ENCODE results near the gene SMIM1.
"Not testable (repeated sequence)": the region's sequence is repeated elsewhere in the genome, so short reads cannot be mapped to it uniquely, and the experiment has no call there.

DNA sequence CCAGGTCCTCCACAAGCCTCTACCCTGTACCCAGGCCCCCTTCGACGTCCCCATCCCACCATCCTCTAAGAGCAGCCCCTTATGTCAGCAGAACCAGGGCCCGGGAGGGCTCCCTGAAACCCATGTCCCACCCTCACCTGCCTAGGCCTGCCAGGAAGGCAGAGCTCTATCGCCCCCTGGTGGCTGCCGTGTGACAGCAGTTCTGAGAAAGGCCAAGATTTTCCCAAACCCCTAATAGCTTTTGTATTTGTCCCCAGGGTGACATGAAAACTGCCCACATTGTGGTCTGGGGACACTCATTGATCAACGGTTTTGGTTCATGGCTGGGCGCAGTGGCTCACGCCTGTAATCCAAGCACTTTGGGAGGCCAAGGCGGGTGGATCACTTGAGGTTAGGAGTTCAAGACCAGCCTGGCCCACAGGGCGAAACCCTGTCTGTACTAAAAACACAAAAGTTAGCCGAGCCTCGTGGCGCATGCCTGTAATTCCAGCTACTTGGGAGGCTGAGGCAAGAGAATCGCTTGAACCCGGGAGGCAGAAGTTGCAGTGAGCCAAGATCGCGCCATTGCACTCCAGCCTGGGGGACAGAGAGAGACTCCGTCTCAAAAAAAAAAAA, 48.0 kb upstream of the SMIM1 start:
- TF ChIP-seq, protein P1, sequence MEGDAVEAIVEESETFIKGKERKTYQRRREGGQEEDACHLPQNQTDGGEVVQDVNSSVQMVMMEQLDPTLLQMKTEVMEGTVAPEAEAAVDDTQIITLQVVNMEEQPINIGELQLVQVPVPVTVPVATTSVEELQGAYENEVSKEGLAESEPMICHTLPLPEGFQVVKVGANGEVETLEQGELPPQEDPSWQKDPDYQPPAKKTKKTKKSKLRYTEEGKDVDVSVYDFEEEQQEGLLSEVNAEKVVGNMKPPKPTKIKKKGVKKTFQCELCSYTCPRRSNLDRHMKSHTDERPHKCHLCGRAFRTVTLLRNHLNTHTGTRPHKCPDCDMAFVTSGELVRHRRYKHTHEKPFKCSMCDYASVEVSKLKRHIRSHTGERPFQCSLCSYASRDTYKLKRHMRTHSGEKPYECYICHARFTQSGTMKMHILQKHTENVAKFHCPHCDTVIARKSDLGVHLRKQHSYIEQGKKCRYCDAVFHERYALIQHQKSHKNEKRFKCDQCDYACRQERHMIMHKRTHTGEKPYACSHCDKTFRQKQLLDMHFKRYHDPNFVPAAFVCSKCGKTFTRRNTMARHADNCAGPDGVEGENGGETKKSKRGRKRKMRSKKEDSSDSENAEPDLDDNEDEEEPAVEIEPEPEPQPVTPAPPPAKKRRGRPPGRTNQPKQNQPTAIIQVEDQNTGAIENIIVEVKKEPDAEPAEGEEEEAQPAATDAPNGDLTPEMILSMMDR (IDR thresholded peaks at IDR 0.05), result peak; percentile 97
- not testable (repeated sequence) for TF ChIP-seq ZFX (IDR thresholded peaks at IDR 0.05; ENCODE audit: borderline replicate concordance)
